ENCODE data around the gene SGCD. TPM values are rescaled to one million over a fixed set of nuclear protein-coding genes. Genes with fewer than 3 reads are reported as not detected.

The SGCD gene
- total and polyA plus RNA-seq, 2 of the 4 experiments (the other 2 are of a cell fraction), result 5.8 to 10.6 TPM

DNA sequence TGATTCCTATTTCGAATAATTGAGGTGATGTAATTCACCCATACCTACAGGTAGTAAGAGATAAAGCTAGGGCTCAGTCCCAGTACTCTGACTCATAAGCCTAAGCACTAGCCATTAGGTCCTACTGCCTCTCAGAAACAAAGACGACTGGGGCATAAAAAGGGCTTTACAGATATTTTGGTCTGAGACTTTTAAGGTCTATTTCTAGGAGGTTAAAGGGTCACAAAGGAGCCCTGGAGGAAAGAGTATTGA, 69.8 kb downstream of the SGCD start:
- Histone ChIP-seq H4K20me1 (ENCODE audit: insufficient read depth, low read length) (no peaks in the 10 kb centered on the region), H3K4me3 (ENCODE audit: insufficient read depth, low read depth, low read length) (no peak overlapping the region), H2BK5ac (ENCODE audit: low read depth, low read length, poor library complexity, severe bottlenecking) (no peak overlapping the region), H2AFZ (replicated peaks; ENCODE audit: low read length, poor library complexity) (no peak overlapping the region), H3K18ac (ENCODE audit: low read depth, low read length) (no peak overlapping the region), H3K9me1 (ENCODE audit: insufficient read depth, low read length) (peaks cover 6% of the 10 kb centered on the region; the same call in 1 of the 2 replicates), H2BK20ac (ENCODE audit: low read depth, low read length) (no peak overlapping the region; the same call in 1 of the 2 replicates), H3K14ac (replicated peaks; ENCODE audit: low read depth, low read length) (no peak overlapping the region), H2BK15ac (ENCODE audit: low read depth, low read length) (no peak overlapping the region), H3K23ac (ENCODE audit: low read depth, low read length) (no peak overlapping the region), H4K91ac (ENCODE audit: insufficient read depth, low read depth, low read length) (no peak overlapping the region), H3K27ac (ENCODE audit: insufficient read depth, low read length) (no peak overlapping the region), H3K27me3 (ENCODE audit: control insufficient read depth, insufficient read depth, low read length) (no peaks in the 10 kb centered on the region), H3K36me3 (ENCODE audit: control insufficient read depth, insufficient read depth, low read length) (peaks cover 3% of the 10 kb centered on the region; the same call in 1 of the 2 replicates), H3K4me2 (ENCODE audit: low read depth, low read length) (no peak overlapping the region), H2BK120ac (ENCODE audit: low read depth, low read length) (no peak overlapping the region), H3K9me3 (ENCODE audit: control insufficient read depth, insufficient read depth, low read length) (peaks cover 3% of the 10 kb centered on the region; the same call in 1 of the 2 replicates), H2AK5ac (ENCODE audit: low read depth, low read length) (no peak overlapping the region), H4K5ac (ENCODE audit: low read depth, low read length) (peak overlapping the region; percentile 17; the same call in 1 of the 2 replicates), H3K79me1 (ENCODE audit: low read depth in 1 of 2, low read length in 2 of 2) (peaks cover 5 to 7% of the 10 kb centered on the region in 2 experiments; a peak in 2 of 4 replicates), H3K9ac (ENCODE audit: low read depth, low read length) (no peak overlapping the region), H4K8ac (ENCODE audit: low read depth in 2 of 2, low read length in 2 of 2) (no peak overlapping the region), H2AK9ac (replicated peaks; ENCODE audit: low read depth, low read length, poor library complexity) (no peak overlapping the region), H3K56ac (ENCODE audit: extremely low read depth, insufficient read depth, low read length) (no peak overlapping the region), H3K4ac (ENCODE audit: low read depth, low read length) (no peak overlapping the region), H3K4me1 (ENCODE audit: control insufficient read depth, insufficient read depth, low read length) (peaks cover 13% of the 10 kb centered on the region)
- BruUV-seq (replicated peaks), result no TSS peak
- in situ Hi-C loops (cut with MboI; ENCODE audit: low sequenced_read_pairs), result no loop called here
- intact Hi-C loops (cut with micrococcal nuclease), result no loop called here
- WGBS, 2 experiments (ENCODE audit: extremely low coverage in 2 of 2, insufficient read length in 1 of 2), result no CpG with 5 or more reads among the region's 2 CpGs
- ATAC-seq (ENCODE audit: low read depth) (no peak), DNase-seq (no peak)
- TF ChIP-seq POLR2A (IDR thresholded peaks at IDR 0.05; ENCODE audit: low read depth, low read length) (no peak), MAZ (IDR thresholded peaks at IDR 0.05; ENCODE audit: borderline replicate concordance, low read depth, low read length) (no peak), BHLHE40 (IDR thresholded peaks at IDR 0.05; ENCODE audit: low read depth, low read length) (no peak), RFX5 (IDR thresholded peaks at IDR 0.05; ENCODE audit: low read depth, low read length) (no peak), SMC3 (IDR thresholded peaks at IDR 0.05; ENCODE audit: low read depth, low read length) (no peak), NFE2L2 (IDR thresholded peaks at IDR 0.05; ENCODE audit: low read depth, low read length) (no peak), FOS (IDR thresholded peaks at IDR 0.05; ENCODE audit: low read depth, low read length) (no peak), MXI1 (IDR thresholded peaks at IDR 0.05; ENCODE audit: borderline replicate concordance, low read depth, low read length) (no peak), MAFK (IDR thresholded peaks at IDR 0.05; ENCODE audit: low read depth, low read length) (no peak), RAD21 (IDR thresholded peaks at IDR 0.05; ENCODE audit: low read length) (no peak), CEBPB (IDR thresholded peaks at IDR 0.05; ENCODE audit: low read depth, low read length) (no peak)
- TF ChIP-seq, protein P1, sequence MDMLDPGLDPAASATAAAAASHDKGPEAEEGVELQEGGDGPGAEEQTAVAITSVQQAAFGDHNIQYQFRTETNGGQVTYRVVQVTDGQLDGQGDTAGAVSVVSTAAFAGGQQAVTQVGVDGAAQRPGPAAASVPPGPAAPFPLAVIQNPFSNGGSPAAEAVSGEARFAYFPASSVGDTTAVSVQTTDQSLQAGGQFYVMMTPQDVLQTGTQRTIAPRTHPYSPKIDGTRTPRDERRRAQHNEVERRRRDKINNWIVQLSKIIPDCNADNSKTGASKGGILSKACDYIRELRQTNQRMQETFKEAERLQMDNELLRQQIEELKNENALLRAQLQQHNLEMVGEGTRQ (IDR thresholded peaks at IDR 0.05; ENCODE audit: low read depth, low read length), result no peak
- TF ChIP-seq, protein P2, sequence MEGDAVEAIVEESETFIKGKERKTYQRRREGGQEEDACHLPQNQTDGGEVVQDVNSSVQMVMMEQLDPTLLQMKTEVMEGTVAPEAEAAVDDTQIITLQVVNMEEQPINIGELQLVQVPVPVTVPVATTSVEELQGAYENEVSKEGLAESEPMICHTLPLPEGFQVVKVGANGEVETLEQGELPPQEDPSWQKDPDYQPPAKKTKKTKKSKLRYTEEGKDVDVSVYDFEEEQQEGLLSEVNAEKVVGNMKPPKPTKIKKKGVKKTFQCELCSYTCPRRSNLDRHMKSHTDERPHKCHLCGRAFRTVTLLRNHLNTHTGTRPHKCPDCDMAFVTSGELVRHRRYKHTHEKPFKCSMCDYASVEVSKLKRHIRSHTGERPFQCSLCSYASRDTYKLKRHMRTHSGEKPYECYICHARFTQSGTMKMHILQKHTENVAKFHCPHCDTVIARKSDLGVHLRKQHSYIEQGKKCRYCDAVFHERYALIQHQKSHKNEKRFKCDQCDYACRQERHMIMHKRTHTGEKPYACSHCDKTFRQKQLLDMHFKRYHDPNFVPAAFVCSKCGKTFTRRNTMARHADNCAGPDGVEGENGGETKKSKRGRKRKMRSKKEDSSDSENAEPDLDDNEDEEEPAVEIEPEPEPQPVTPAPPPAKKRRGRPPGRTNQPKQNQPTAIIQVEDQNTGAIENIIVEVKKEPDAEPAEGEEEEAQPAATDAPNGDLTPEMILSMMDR (conservative IDR thresholded peaks at IDR 0.05; ENCODE audit: low read depth, low read length), result no peak
- ChIA-PET CTCF (no interaction called here), POLR2A (ENCODE audit: unreplicated experiment) (no interaction called here)
- dilution Hi-C loops (cut with HindIII; ENCODE audit: low sequenced_read_pairs, unreplicated experiment), result no loop called here

All from IMR-90 (cell line).